Sigmoid colon (tissue), 4 donors: Measurements from ENCODE around the gene SIGLEC1.

Source experiments
- POLR2A ChIP-seq, 2 donors: fragments of 450-650 bp; IDR thresholded peaks; one replicate each; pipeline ENCODE4 v1.6.1; 2016; ENCODE audit warnings: antibody characterized with exemption in 2 of 2, mild to moderate bottlenecking in 2 of 2, moderate library complexity in 2 of 2
- POLR2AphosphoS5 ChIP-seq, 4 donors: sonication (generic); formaldehyde crosslinking; IDR thresholded peaks; one replicate each; pipeline ENCODE4 v1.6.1; 2017; ENCODE audit warnings: antibody characterized with exemption in 4 of 4
- TF ChIP-seq, protein P1 (sequence below), 4 experiments: fragments of 450-650 bp in 3 of 4; fragments of 200-600 bp in 1 of 4; IDR thresholded peaks; one replicate each; pipeline ENCODE4 v1.5.1; 2016 to 2019; ENCODE audit warnings: antibody characterized with exemption in 4 of 4, mild to moderate bottlenecking in 3 of 4, moderate library complexity in 2 of 4

DNA sequence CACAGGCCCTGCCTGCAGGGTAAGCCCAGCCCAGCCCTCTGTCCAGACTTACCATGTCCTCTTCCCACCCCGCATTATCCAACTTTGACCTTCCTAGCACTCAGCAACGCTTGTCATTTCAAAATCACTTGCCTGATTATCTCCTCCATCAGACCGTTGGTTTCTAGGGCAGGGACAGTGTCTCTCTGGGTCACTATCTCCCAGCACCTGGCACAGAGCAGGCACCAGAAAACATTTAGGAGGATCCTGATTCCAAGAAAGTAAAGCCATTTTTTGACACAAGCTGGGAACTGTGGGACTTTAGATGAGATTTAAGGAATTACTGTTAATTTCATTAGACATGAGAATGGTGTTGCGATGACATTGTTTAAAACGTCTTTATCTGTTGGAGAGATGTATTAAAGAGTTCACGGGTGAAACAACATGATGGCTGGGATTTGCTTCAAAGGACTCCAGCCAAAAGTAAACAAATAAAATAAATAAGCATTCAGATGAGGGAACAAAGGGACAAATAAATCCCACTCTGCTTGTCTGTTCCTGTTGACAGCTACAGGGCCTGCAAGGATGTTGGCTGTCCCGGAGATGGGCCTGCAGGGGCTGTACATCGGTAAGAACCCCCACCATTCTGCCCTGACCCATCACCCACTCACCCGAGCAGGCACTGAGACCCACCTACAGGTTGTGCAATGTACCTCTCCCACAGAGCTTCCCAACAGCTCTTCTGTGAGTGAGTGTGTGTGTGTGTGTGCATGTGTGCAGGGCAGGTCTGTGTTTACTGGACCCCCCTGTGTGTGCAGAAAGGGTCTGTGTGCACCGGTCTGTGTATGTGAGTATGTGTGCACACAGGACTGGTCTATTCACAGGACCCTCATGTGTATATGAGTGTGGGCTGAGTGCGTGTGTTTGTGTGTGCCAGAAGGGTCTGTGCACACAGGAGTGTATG lies 26.0 kb upstream of the SIGLEC1 start:
- TF ChIP-seq, protein P1, sequence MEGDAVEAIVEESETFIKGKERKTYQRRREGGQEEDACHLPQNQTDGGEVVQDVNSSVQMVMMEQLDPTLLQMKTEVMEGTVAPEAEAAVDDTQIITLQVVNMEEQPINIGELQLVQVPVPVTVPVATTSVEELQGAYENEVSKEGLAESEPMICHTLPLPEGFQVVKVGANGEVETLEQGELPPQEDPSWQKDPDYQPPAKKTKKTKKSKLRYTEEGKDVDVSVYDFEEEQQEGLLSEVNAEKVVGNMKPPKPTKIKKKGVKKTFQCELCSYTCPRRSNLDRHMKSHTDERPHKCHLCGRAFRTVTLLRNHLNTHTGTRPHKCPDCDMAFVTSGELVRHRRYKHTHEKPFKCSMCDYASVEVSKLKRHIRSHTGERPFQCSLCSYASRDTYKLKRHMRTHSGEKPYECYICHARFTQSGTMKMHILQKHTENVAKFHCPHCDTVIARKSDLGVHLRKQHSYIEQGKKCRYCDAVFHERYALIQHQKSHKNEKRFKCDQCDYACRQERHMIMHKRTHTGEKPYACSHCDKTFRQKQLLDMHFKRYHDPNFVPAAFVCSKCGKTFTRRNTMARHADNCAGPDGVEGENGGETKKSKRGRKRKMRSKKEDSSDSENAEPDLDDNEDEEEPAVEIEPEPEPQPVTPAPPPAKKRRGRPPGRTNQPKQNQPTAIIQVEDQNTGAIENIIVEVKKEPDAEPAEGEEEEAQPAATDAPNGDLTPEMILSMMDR (IDR thresholded peaks at IDR 0.05) = no peak
- TF ChIP-seq POLR2AphosphoS5 (IDR thresholded peaks at IDR 0.05) (no peak), POLR2A (IDR thresholded peaks at IDR 0.05) (no peak)
